ENCODE measurements around the gene FER.

The FER gene

GRCh38 chr5:108925073-108925472, 177.4 kb downstream of the FER start:
- no peaks in the 10 kb centered on the region for H3K9me3 ChIP-seq (ENCODE audit: low read length)
- H3K4me1 ChIP-seq (ENCODE audit: insufficient read depth, low read length, severe bottlenecking) = no peaks in the 10 kb centered on the region
- no peak for TF ChIP-seq CTCF (IDR thresholded peaks at IDR 0.05; ENCODE audit: low read length)
- no peak for TF ChIP-seq EZH2 (IDR thresholded peaks at IDR 0.05; ENCODE audit: borderline replicate concordance, low read length)
- H3K27me3 ChIP-seq (ENCODE audit: insufficient read depth, low read length) = no peaks in the 10 kb centered on the region
- H3K9me2 ChIP-seq (ENCODE audit: low read depth, low read length) = no peaks in the 10 kb centered on the region
- H3K36me3 ChIP-seq (ENCODE audit: insufficient read depth, low read length) = no peaks in the 10 kb centered on the region
- H2AFZ ChIP-seq (ENCODE audit: low read length) = no peak overlapping the region
- H3K4me3 ChIP-seq (ENCODE audit: low read depth, low read length, poor library complexity, severe bottlenecking) = no peak overlapping the region
- H3K27ac ChIP-seq (ENCODE audit: low read depth, low read length, poor library complexity, severe bottlenecking) = no peak overlapping the region
- H3K4me2 ChIP-seq (ENCODE audit: low read length) = no peak overlapping the region
- H3F3A ChIP-seq (ENCODE audit: insufficient read depth, low read length) = no peaks in the 10 kb centered on the region
- H4K20me1 ChIP-seq (ENCODE audit: insufficient read depth, low read length) = no peaks in the 10 kb centered on the region
- no peak overlapping the region for H3K9ac ChIP-seq (ENCODE audit: low read length)
- H3K79me2 ChIP-seq (ENCODE audit: insufficient read depth, low read length) = no peaks in the 10 kb centered on the region

- no peak overlapping the region for H3K4me2 ChIP-seq (ENCODE audit: low read length)
- no peaks in the 10 kb centered on the region for H3K9me2 ChIP-seq (ENCODE audit: low read depth, low read length)
- no peak overlapping the region for H3K27ac ChIP-seq (ENCODE audit: low read depth, low read length, poor library complexity, severe bottlenecking)
- no peak overlapping the region for H3K4me3 ChIP-seq (ENCODE audit: low read depth, low read length, poor library complexity, severe bottlenecking)
- H3K9ac ChIP-seq (ENCODE audit: low read length) = no peak overlapping the region
- no peaks in the 10 kb centered on the region for H3F3A ChIP-seq (ENCODE audit: insufficient read depth, low read length)
- no peak overlapping the region for H2AFZ ChIP-seq (ENCODE audit: low read length)
- no peaks in the 10 kb centered on the region for H3K27me3 ChIP-seq (ENCODE audit: insufficient read depth, low read length)
- H3K79me2 ChIP-seq (ENCODE audit: insufficient read depth, low read length) = no peaks in the 10 kb centered on the region
- H3K36me3 ChIP-seq (ENCODE audit: insufficient read depth, low read length) = no peaks in the 10 kb centered on the region
- TF ChIP-seq CTCF (IDR thresholded peaks at IDR 0.05; ENCODE audit: low read length) = no peak
- no peak for TF ChIP-seq EZH2 (IDR thresholded peaks at IDR 0.05; ENCODE audit: borderline replicate concordance, low read length)
- H3K4me1 ChIP-seq (ENCODE audit: insufficient read depth, low read length, severe bottlenecking) = no peaks in the 10 kb centered on the region
- H3K9me3 ChIP-seq (ENCODE audit: low read length) = no peaks in the 10 kb centered on the region
- H4K20me1 ChIP-seq (ENCODE audit: insufficient read depth, low read length) = no peaks in the 10 kb centered on the region
These were observed 182.4 kb downstream of the FER start for GRCh38 chr5:108930107-108930506.

GRCh38 chr5:108935611-108936010, 187.9 kb downstream of the FER start:
- no peak overlapping the region for H2AFZ ChIP-seq (ENCODE audit: low read length)
- TF ChIP-seq EZH2 (IDR thresholded peaks at IDR 0.05; ENCODE audit: borderline replicate concordance, low read length) = no peak
- TF ChIP-seq CTCF (IDR thresholded peaks at IDR 0.05; ENCODE audit: low read length) = no peak
- no peak overlapping the region for H3K27ac ChIP-seq (ENCODE audit: low read depth, low read length, poor library complexity, severe bottlenecking)
- H3K36me3 ChIP-seq (ENCODE audit: insufficient read depth, low read length) = no peaks in the 10 kb centered on the region
- H3K4me2 ChIP-seq (ENCODE audit: low read length) = no peak overlapping the region
- H3K9ac ChIP-seq (ENCODE audit: low read length) = no peak overlapping the region
- no peaks in the 10 kb centered on the region for H3K9me3 ChIP-seq (ENCODE audit: low read length)
- H3K27me3 ChIP-seq (ENCODE audit: insufficient read depth, low read length) = no peaks in the 10 kb centered on the region
- H3K79me2 ChIP-seq (ENCODE audit: insufficient read depth, low read length) = no peaks in the 10 kb centered on the region
- no peaks in the 10 kb centered on the region for H3K4me1 ChIP-seq (ENCODE audit: insufficient read depth, low read length, severe bottlenecking)
- H3K9me2 ChIP-seq (ENCODE audit: low read depth, low read length) = no peaks in the 10 kb centered on the region
- no peaks in the 10 kb centered on the region for H4K20me1 ChIP-seq (ENCODE audit: insufficient read depth, low read length)
- H3K4me3 ChIP-seq (ENCODE audit: low read depth, low read length, poor library complexity, severe bottlenecking) = no peak overlapping the region
- no peaks in the 10 kb centered on the region for H3F3A ChIP-seq (ENCODE audit: insufficient read depth, low read length)
